GM10847 (cell line): ENCODE data around the gene SVBP.
A peak's percentile ranks its signal among the peaks of the same experiment; 100 is the strongest.

Source experiments
- POLR2A ChIP-seq: IDR thresholded peaks from 2 replicates; pipeline ENCODE4 v1.6.1; 2011; ENCODE audit not compliant: insufficient read length; ENCODE audit errors: extremely low read depth

The SVBP gene

GRCh38 chr1:42816585-42817439 lies at the start of gene SVBP, which contains the start of gene ERMAP:
SVBP (minus strand) TSS chr1:42817397; CDS start chr1:42816544, 853 bp downstream.
ERMAP (plus strand) TSS chr1:42817122; CDS start chr1:42830449, 13,327 bp downstream.
- TF ChIP-seq POLR2A, result peak; percentile 61

GRCh38 chr1:42866549-42866948 lies 49.4 kb upstream of the SVBP start:
- no peak for TF ChIP-seq POLR2A

GRCh38 chr1:42861014-42861399 lies 43.8 kb upstream of the SVBP start:
- no peak for TF ChIP-seq POLR2A

- no peak for TF ChIP-seq POLR2A
Observed at GRCh38 chr1:42860339-42861013, 43.3 kb upstream of the SVBP start.

GRCh38 chr1:42853116-42853884 lies 36.1 kb upstream of the SVBP start:
- no peak for TF ChIP-seq POLR2A

- TF ChIP-seq POLR2A, result no peak
Observed at GRCh38 chr1:42852608-42852980, 35.4 kb upstream of the SVBP start.

GRCh38 chr1:42851960-42852607 lies 34.9 kb upstream of the SVBP start:
- TF ChIP-seq POLR2A, result no peak

- no peak for TF ChIP-seq POLR2A
Observed at GRCh38 chr1:42851420-42851819, 34.2 kb upstream of the SVBP start.

- TF ChIP-seq POLR2A, result no peak
Observed at GRCh38 chr1:42849944-42850343, 32.7 kb upstream of the SVBP start.

- TF ChIP-seq POLR2A, result no peak
Observed at GRCh38 chr1:42848823-42849537, 31.8 kb upstream of the SVBP start.

- no peak for TF ChIP-seq POLR2A
Observed at GRCh38 chr1:42847721-42848460, 30.7 kb upstream of the SVBP start.

- TF ChIP-seq POLR2A, result no peak
Observed at GRCh38 chr1:42847111-42847595, 30.0 kb upstream of the SVBP start.

GRCh38 chr1:42846257-42847110 lies 29.3 kb upstream of the SVBP start, which contains the start of gene ZNF691:
ZNF691 (plus strand) TSS chr1:42846613; CDS start chr1:42849659, 3,046 bp downstream.
- peak; percentile 76 for TF ChIP-seq POLR2A
